ENCODE measurements around the gene RELT.

Gene RELT

DNA sequence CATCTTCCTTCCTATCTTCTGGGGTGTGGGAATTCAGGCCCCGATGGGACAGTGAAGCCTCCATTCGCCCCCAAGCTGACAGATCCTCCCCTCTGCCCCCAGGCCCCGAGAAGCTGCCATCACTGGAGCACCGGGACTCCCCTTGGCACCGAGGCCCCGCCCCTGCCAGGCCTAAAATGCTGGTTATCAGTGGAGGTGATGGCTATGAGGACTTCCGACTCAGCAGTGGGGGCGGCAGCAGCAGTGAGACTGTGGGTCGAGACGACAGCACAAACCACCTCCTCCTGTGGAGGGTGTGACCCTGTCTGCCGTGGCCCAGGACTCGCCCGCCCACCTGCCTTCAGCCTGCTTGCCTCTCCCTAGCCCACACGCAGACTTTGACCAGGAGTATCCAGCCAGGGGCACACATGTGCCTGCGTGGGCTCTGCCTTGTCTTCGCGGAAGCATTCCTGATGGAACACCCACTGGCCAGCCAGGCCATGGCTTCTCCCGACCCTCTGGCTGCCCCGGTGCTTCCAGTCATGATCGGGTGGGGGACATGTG is 8.6 kb upstream of the RELT start:
- Histone ChIP-seq H3K4me3 (ENCODE audit: low read length) (no peak overlapping the region), H3K4me1 (ENCODE audit: control insufficient read depth, low read length) (peaks cover 53% of the 10 kb centered on the region), H3K9me3 (ENCODE audit: control insufficient read depth, insufficient read depth, low read length) (no peaks in the 10 kb centered on the region), H4K20me1 (ENCODE audit: control insufficient read depth, insufficient read depth, low read depth, low read length) (no peaks in the 10 kb centered on the region), H3K79me2 (ENCODE audit: control insufficient read depth, low read length) (no peaks in the 10 kb centered on the region), H3K27me3 (ENCODE audit: control insufficient read depth, low read length) (no peaks in the 10 kb centered on the region), H3K36me3 (ENCODE audit: control insufficient read depth, low read length) (no peaks in the 10 kb centered on the region), H3K9me2 (replicated peaks; ENCODE audit: control insufficient read depth, low read length) (no peaks in the 10 kb centered on the region), H3F3A (ENCODE audit: control insufficient read depth, insufficient read depth) (peaks cover 4% of the 10 kb centered on the region; the same call in 1 of the 2 replicates), H3K4me2 (ENCODE audit: low read length) (peak overlapping the region; percentile 83; the same call in 1 of the 2 replicates), H3K27ac (ENCODE audit: low read depth, low read length) (no peak overlapping the region)
- TF ChIP-seq CTCF (IDR thresholded peaks at IDR 0.05; ENCODE audit: low read depth, low read length, poor library complexity, severe bottlenecking) (no peak), EZH2phosphoT487 (IDR thresholded peaks at IDR 0.05; ENCODE audit: borderline replicate concordance, low read length) (no peak)

GRCh38 chr11:73372375-73372993 is 3.7 kb upstream of the RELT start:
- Histone ChIP-seq H4K20me1 (ENCODE audit: control insufficient read depth, insufficient read depth, low read depth, low read length) (no peaks in the 10 kb centered on the region), H3K36me3 (ENCODE audit: control insufficient read depth, low read length) (peaks cover 11% of the 10 kb centered on the region), H3K4me2 (ENCODE audit: low read length) (no peak overlapping the region), H3F3A (ENCODE audit: control insufficient read depth, insufficient read depth) (no peaks in the 10 kb centered on the region), H3K79me2 (ENCODE audit: control insufficient read depth, low read length) (peaks cover 15% of the 10 kb centered on the region), H3K4me3 (ENCODE audit: low read length) (no peak overlapping the region), H3K9me2 (replicated peaks; ENCODE audit: control insufficient read depth, low read length) (no peaks in the 10 kb centered on the region), H3K4me1 (ENCODE audit: control insufficient read depth, low read length) (peaks cover 31% of the 10 kb centered on the region), H3K27ac (ENCODE audit: low read depth, low read length) (no peak overlapping the region), H3K27me3 (ENCODE audit: control insufficient read depth, low read length) (no peaks in the 10 kb centered on the region), H3K9me3 (ENCODE audit: control insufficient read depth, insufficient read depth, low read length) (no peaks in the 10 kb centered on the region)
- no peak for TF ChIP-seq EZH2phosphoT487 (IDR thresholded peaks at IDR 0.05; ENCODE audit: borderline replicate concordance, low read length)
- no peak for TF ChIP-seq CTCF (IDR thresholded peaks at IDR 0.05; ENCODE audit: low read depth, low read length, poor library complexity, severe bottlenecking)

DNA sequence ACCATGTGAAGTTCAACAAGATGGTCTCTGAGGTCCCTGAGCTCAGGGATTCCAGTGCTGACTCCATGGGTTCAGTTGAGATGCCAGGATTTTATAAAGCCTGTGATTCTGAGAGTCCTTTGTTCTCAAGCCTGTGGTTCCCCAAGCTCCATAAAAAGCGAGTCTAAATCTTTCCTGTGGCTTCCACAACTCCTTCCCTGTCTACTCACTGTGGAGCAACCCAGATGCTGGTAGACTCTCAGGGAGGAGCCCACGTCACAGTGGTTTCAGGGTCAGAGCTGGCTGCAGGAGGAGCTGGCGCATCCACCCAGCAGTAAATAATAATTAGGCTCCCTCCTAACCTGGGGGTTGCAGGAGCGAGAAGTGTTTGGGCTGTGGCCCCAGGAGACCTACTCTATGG is 2.0 kb upstream of the RELT start:
- H3K4me1 ChIP-seq (ENCODE audit: control insufficient read depth, low read length) = peaks cover 38% of the 10 kb centered on the region
- no peak overlapping the region for H3K27ac ChIP-seq (ENCODE audit: low read depth, low read length)
- no peaks in the 10 kb centered on the region for H3K27me3 ChIP-seq (ENCODE audit: control insufficient read depth, low read length)
- peaks cover 27% of the 10 kb centered on the region for H3K36me3 ChIP-seq (ENCODE audit: control insufficient read depth, low read length)
- TF ChIP-seq CTCF (IDR thresholded peaks at IDR 0.05; ENCODE audit: low read depth, low read length, poor library complexity, severe bottlenecking) (no peak), EZH2phosphoT487 (IDR thresholded peaks at IDR 0.05; ENCODE audit: borderline replicate concordance, low read length) (no peak)
- peaks cover 14% of the 10 kb centered on the region for H4K20me1 ChIP-seq (ENCODE audit: control insufficient read depth, insufficient read depth, low read depth, low read length)
- H3K79me2 ChIP-seq (ENCODE audit: control insufficient read depth, low read length) = peaks cover 31% of the 10 kb centered on the region
- no peak overlapping the region for H3K4me3 ChIP-seq (ENCODE audit: low read length)
- no peaks in the 10 kb centered on the region for H3K9me2 ChIP-seq (replicated peaks; ENCODE audit: control insufficient read depth, low read length)
- H3F3A ChIP-seq (ENCODE audit: control insufficient read depth, insufficient read depth) = no peaks in the 10 kb centered on the region
- no peak overlapping the region for H3K4me2 ChIP-seq (ENCODE audit: low read length)
- H3K9me3 ChIP-seq (ENCODE audit: control insufficient read depth, insufficient read depth, low read length) = no peaks in the 10 kb centered on the region

Measured in DOHH2 (cell line).